GM18520 (cell line): ENCODE results near the gene TP53TG3B.
"Not testable (repeated sequence)": the region's sequence is repeated elsewhere in the genome, so short reads cannot be mapped to it uniquely, and the experiment has no call there.

Source experiments
- ATAC-seq: cut with Tn5 transposase; IDR thresholded peaks from one replicate; pipeline ENCODE4 v1.9.1; 2021; ENCODE audit not compliant: unreplicated experiment

Gene TP53TG3B

DNA sequence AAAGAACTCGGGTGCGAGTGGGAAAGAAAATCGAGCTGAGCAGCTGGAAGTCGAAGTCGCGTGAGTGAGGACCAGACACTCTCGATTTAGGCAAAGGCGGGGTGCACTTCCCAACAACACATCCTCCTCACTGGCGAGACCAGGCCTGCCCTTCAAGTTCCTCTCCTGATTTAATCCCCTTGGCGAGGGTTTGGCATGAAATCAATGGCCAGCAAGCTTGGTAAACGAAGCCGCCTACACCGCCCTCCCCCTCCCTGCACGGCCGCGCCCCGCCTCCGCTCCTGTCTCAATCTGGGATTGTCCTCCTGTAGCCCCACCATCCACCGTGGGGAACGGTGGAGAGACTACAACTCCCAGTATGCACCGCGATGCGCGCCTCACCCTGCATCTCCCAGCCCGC lies at the start of gene TP53TG3B:
Gene TP53TG3B, plus strand, starts transcription at position 301 of the 400 bp plus-strand sequence. Its CDS starts 68 bp downstream, at position 369.
- not testable (repeated sequence) for ATAC-seq

DNA sequence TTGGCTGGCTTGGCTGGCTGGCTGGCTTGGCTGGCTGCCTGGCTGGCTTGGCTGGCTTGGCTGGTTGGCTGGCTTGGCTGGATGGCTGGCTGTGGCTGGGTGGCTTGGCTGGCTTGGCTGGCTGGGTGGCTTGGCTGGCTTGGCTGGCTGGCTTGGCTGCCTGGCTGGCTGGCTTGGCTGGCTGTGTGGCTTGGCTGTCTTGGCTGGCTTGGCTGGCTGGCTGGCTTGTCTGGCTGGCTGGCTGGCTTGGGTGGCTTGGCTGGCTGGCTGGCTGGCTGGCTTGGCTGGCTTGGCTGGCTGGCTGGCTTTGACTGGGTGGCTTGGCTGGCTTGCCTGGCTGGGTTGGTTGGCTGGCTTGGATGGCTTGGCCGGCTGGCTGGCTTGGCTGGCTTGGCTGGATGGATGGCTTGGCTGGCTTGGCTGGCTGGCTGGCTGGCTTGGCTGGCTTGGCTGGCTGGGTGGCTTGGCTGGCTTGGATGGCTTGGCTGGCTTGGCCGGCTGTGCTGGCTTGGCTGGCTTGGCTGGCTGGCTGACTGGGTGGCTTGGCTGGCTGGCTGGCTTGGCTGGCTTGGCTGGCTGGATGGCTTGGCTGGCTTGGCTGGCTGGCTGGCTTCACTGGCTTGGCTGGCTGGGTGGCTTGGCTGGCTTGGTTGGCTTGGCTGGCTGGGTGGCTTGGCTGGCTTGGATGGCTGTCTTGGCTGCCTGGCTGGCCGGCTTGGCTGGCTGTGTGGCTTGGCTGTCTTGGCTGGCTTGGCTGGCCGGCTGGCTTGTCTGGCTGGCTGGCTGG lies 24.2 kb upstream of the TP53TG3B start:
- not testable (repeated sequence) for ATAC-seq

- ATAC-seq: not testable (repeated sequence)
These were observed 22.8 kb upstream of the TP53TG3B start for GRCh38 chr16:33337627-33338542.

DNA sequence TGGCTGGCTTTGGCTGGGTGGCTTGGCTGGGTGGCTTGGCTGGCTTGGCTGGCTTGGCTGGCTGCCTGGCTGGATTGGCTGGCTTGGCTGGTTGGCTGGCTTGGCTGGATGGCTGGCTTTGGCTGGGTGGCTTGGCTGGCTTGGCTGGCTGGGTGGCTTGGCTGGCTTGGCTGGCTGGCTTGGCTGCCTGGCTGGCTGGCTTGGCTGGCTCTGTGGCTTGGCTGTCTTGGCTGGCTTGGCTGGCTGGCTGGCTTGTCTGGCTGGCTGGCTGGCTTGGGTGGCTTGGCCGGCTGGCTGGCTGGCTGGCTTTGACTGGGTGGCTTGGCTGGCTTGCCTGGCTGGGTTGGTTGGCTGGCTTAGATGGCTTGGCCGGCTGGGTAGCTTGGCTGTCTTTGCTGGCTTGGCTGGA lies 22.1 kb upstream of the TP53TG3B start:
- not testable (repeated sequence) for ATAC-seq

DNA sequence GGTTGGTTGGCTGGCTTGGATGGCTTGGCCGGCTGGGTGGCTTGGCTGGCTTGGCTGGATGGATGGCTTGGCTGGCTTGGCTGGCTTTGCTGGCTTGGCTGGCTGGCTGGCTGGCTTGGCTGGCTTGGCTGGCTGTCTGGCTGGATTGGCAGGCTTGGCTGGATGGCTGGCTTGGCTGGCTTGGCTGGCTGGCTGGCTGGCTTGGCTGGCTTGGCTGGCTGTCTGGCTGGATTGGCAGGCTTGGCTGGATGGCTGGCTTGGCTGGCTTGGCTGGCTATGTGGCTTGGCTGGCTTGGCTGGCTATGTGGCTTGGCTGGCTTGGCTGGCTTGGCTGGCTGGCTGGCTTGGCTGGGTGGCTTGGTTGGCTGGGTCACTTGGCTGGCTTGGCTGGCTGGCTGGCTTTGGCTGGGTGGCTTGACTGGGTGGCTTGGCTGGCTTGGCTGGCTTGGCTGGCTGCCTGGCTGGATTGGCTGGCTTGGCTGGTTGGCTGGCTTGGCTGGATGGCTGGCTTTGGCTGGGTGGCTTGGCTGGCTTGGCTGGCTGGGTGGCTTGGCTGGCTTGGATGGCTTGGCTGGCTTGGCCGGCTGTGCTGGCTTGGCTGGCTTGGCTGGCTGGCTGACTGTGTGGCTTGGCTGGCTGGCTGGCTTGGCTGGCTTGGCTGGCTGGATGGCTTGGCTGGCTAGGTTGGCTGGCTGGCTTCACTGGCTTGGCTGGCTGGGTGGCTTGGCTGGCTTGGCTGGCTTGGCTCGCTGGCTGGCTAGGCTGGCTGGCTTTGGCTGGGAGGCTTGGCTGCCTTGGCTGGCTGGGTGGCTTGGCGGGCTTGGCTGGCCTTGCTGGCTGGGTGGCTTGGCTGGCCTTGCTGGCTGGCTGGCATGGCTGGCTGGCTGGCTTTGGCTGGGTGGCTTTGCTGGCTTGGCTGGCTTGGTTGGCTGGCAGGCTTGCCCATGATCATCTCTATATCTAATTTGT lies 21.3 kb upstream of the TP53TG3B start:
- ATAC-seq: not testable (repeated sequence)
